ENCODE results near the gene MAGEA1. TPM values are rescaled to one million over a fixed set of nuclear protein-coding genes. Genes with fewer than 3 reads are reported as not detected.
"Not testable (repeated sequence)": the region's sequence is repeated elsewhere in the genome, so short reads cannot be mapped to it uniquely, and the experiment has no call there.

MAGEA1 gene
- total and polyA plus RNA-seq, 2 donors from 2014 or later, result not detected

GRCh38 chrX:153157450-153157849 is 21.6 kb upstream of the MAGEA1 start:
- H3K9ac ChIP-seq (ENCODE audit: low read length in 3 of 3), result no peak overlapping the region
- no peaks in the 10 kb centered on the region for H3K27me3 ChIP-seq (ENCODE audit: control insufficient read depth, insufficient read depth, low read length)
- TF ChIP-seq CTCF (IDR thresholded peaks at IDR 0.05; ENCODE audit: borderline replicate concordance, extremely low read depth, insufficient read depth), result no peak
- H3K4me3 ChIP-seq (ENCODE audit: low read length in 3 of 3), result no peak overlapping the region
- H3K4me1 ChIP-seq (ENCODE audit: control insufficient read depth in 2 of 3, insufficient read depth in 2 of 3, low read depth in 1 of 3, low read length in 3 of 3), result no peaks in the 10 kb centered on the region
- no peaks in the 10 kb centered on the region for H3K9me3 ChIP-seq (ENCODE audit: control insufficient read depth in 2 of 3, insufficient read depth in 1 of 3, low read length in 3 of 3)
- H3K27ac ChIP-seq (ENCODE audit: low read depth in 2 of 2, low read length in 2 of 2), result no peak overlapping the region
- FAIRE-seq (no peak), DNase-seq (no peak)
- intact Hi-C loops (cut with DNase I), result no loop called here
- no peaks in the 10 kb centered on the region for H3K36me3 ChIP-seq (ENCODE audit: control insufficient read depth in 2 of 3, insufficient read depth in 3 of 3, low read length in 3 of 3)

- Histone ChIP-seq H3K9ac (ENCODE audit: low read length in 3 of 3) (no peak overlapping the region), H3K4me1 (ENCODE audit: control insufficient read depth in 2 of 3, insufficient read depth in 2 of 3, low read depth in 1 of 3, low read length in 3 of 3) (no peaks in the 10 kb centered on the region), H3K9me3 (ENCODE audit: control insufficient read depth in 2 of 3, insufficient read depth in 1 of 3, low read length in 3 of 3) (no peaks in the 10 kb centered on the region), H3K27ac (ENCODE audit: low read depth in 2 of 2, low read length in 2 of 2) (no peak overlapping the region), H3K36me3 (ENCODE audit: control insufficient read depth in 2 of 3, insufficient read depth in 3 of 3, low read length in 3 of 3) (no peaks in the 10 kb centered on the region), H3K27me3 (ENCODE audit: control insufficient read depth, insufficient read depth, low read length) (no peaks in the 10 kb centered on the region), H3K4me3 (ENCODE audit: low read length in 3 of 3) (no peak overlapping the region)
- no peak for TF ChIP-seq CTCF (IDR thresholded peaks at IDR 0.05; ENCODE audit: borderline replicate concordance, extremely low read depth, insufficient read depth)
- no peak for DNase-seq
- intact Hi-C loops (cut with DNase I), result no loop called here
- FAIRE-seq, result no peak
Observed at GRCh38 chrX:153158319-153158718, 20.8 kb upstream of the MAGEA1 start.

- FAIRE-seq (no peak), DNase-seq (no peak)
- Histone ChIP-seq H3K9me3 (ENCODE audit: control insufficient read depth in 2 of 3, insufficient read depth in 1 of 3, low read length in 3 of 3) (no peaks in the 10 kb centered on the region), H3K36me3 (ENCODE audit: control insufficient read depth in 2 of 3, insufficient read depth in 3 of 3, low read length in 3 of 3) (no peaks in the 10 kb centered on the region), H3K4me1 (ENCODE audit: control insufficient read depth in 2 of 3, insufficient read depth in 2 of 3, low read depth in 1 of 3, low read length in 3 of 3) (no peaks in the 10 kb centered on the region), H3K4me3 (ENCODE audit: low read length in 3 of 3) (no peak overlapping the region), H3K27me3 (ENCODE audit: control insufficient read depth, insufficient read depth, low read length) (no peaks in the 10 kb centered on the region), H3K27ac (ENCODE audit: low read depth in 2 of 2, low read length in 2 of 2) (no peak overlapping the region), H3K9ac (ENCODE audit: low read length in 3 of 3) (no peak overlapping the region)
- intact Hi-C loops (cut with DNase I), result no loop called here
- TF ChIP-seq CTCF (IDR thresholded peaks at IDR 0.05; ENCODE audit: borderline replicate concordance, extremely low read depth, insufficient read depth), result no peak
Observed at GRCh38 chrX:153161952-153162351, 17.1 kb upstream of the MAGEA1 start.

GRCh38 chrX:153164733-153165132 is 14.4 kb upstream of the MAGEA1 start:
- H3K4me3 ChIP-seq (ENCODE audit: low read length in 3 of 3), result no peak overlapping the region
- intact Hi-C loops (cut with DNase I), result no loop called here
- no peaks in the 10 kb centered on the region for H3K36me3 ChIP-seq (ENCODE audit: control insufficient read depth in 2 of 3, insufficient read depth in 3 of 3, low read length in 3 of 3)
- no peaks in the 10 kb centered on the region for H3K9me3 ChIP-seq (ENCODE audit: control insufficient read depth in 2 of 3, insufficient read depth in 1 of 3, low read length in 3 of 3)
- no peak overlapping the region for H3K9ac ChIP-seq (ENCODE audit: low read length in 3 of 3)
- no peak overlapping the region for H3K27ac ChIP-seq (ENCODE audit: low read depth in 2 of 2, low read length in 2 of 2)
- H3K27me3 ChIP-seq (ENCODE audit: control insufficient read depth, insufficient read depth, low read length), result no peaks in the 10 kb centered on the region
- H3K4me1 ChIP-seq (ENCODE audit: control insufficient read depth in 2 of 3, insufficient read depth in 2 of 3, low read depth in 1 of 3, low read length in 3 of 3), result no peaks in the 10 kb centered on the region
- FAIRE-seq (no peak), DNase-seq (no peak)
- TF ChIP-seq CTCF (IDR thresholded peaks at IDR 0.05; ENCODE audit: borderline replicate concordance, extremely low read depth, insufficient read depth), result no peak

GRCh38 chrX:153168423-153168822 is 10.7 kb upstream of the MAGEA1 start:
- H3K36me3 ChIP-seq (ENCODE audit: control insufficient read depth in 2 of 3, insufficient read depth in 3 of 3, low read length in 3 of 3); H3K9me3 ChIP-seq (ENCODE audit: control insufficient read depth in 2 of 3, insufficient read depth in 1 of 3, low read length in 3 of 3); DNase-seq; intact Hi-C loops (cut with DNase I); H3K27me3 ChIP-seq (ENCODE audit: control insufficient read depth, insufficient read depth, low read length); H3K4me1 ChIP-seq (ENCODE audit: control insufficient read depth in 2 of 3, insufficient read depth in 2 of 3, low read depth in 1 of 3, low read length in 3 of 3); H3K4me3 ChIP-seq (ENCODE audit: low read length in 3 of 3); FAIRE-seq; H3K9ac ChIP-seq (ENCODE audit: low read length in 3 of 3); H3K27ac ChIP-seq (ENCODE audit: low read depth in 2 of 2, low read length in 2 of 2): not testable (repeated sequence)

All from kidney (tissue), 14 donors.